Measurements from ENCODE around the gene IQSEC3. TPM values are rescaled to one million over a fixed set of nuclear protein-coding genes. Genes with fewer than 3 reads are reported as not detected.

Gene IQSEC3
- total and polyA plus RNA-seq, 2 of the 13 experiments (the other 11 are each of a cell fraction or from before 2014, with no cell fraction given) = not detected

DNA sequence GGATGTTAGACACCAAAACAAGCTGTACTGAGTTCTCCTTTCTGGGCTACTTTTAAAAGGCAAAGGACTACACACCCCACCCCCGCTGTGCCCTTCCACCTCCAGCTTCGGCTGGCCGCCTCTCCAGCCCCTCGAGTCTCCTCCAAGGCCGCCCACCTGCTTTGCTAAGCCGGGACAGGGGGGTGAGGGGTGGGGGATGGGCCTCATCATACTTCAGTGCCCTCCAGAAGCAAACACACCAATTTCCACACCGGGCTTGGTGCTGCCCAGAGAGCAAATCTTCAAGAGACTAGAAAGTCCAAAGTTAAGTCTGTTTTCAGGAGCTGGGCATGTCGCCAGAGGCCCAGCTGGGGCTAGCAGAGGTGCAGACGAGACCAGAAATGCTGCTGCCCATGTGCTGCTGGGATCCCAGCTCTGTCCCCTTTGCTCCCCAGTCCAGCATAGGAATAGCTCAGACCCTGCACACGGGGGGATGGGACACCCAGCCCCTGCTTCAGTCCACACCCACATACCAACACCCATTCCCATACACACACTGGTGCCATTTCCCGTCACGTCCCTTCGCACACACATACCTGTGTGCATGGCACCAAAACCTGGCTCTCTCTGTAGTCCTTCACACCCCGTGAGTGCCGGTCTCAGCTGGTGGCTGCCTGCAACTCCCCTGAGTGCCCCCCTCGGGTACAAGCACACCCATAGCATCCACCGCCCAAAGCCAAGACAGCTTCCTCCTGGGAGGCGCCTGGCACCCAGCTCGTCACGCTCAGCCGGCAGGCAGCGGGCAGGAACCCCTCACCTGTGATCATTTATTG, 146.4 kb downstream of the IQSEC3 start (continued):
- TF ChIP-seq ZFP36L2 (CRISPR knock-in tag; IDR thresholded peaks at IDR 0.05) (no peak), SNAI1 (CRISPR knock-in tag; IDR thresholded peaks at IDR 0.05; ENCODE audit: borderline replicate concordance) (no peak), ZNF841 (CRISPR knock-in tag; IDR thresholded peaks at IDR 0.05; ENCODE audit: borderline replicate concordance) (no peak), ZNF44 (CRISPR knock-in tag; IDR thresholded peaks at IDR 0.05) (no peak), ZNF781 (CRISPR knock-in tag; IDR thresholded peaks at IDR 0.05; ENCODE audit: borderline replicate concordance, not compliant biosample characterization) (no peak), FLYWCH1 (CRISPR knock-in tag; IDR thresholded peaks at IDR 0.05) (no peak), ZNF678 (CRISPR knock-in tag; IDR thresholded peaks at IDR 0.05) (no peak), ZNF792 (CRISPR knock-in tag; IDR thresholded peaks at IDR 0.05) (no peak), PHF21A (CRISPR knock-in tag; IDR thresholded peaks at IDR 0.05) (peak; percentile 54; the same call in 1 of the 2 replicates), NFYB (CRISPR knock-in tag; IDR thresholded peaks at IDR 0.05) (no peak), KAT8 (CRISPR knock-in tag; IDR thresholded peaks at IDR 0.05) (no peak), ZFP82 (CRISPR knock-in tag; IDR thresholded peaks at IDR 0.05; ENCODE audit: borderline replicate concordance) (no peak), ZNF777 (CRISPR knock-in tag; IDR thresholded peaks at IDR 0.05) (no peak), XBP1 (CRISPR knock-in tag; IDR thresholded peaks at IDR 0.05) (no peak), ZNF160 (CRISPR knock-in tag; IDR thresholded peaks at IDR 0.05) (no peak)
- TF ChIP-seq, protein P1, sequence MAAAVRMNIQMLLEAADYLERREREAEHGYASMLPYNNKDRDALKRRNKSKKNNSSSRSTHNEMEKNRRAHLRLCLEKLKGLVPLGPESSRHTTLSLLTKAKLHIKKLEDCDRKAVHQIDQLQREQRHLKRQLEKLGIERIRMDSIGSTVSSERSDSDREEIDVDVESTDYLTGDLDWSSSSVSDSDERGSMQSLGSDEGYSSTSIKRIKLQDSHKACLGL (CRISPR knock-in tag; IDR thresholded peaks at IDR 0.05) = no peak
- TF ChIP-seq, protein P2, sequence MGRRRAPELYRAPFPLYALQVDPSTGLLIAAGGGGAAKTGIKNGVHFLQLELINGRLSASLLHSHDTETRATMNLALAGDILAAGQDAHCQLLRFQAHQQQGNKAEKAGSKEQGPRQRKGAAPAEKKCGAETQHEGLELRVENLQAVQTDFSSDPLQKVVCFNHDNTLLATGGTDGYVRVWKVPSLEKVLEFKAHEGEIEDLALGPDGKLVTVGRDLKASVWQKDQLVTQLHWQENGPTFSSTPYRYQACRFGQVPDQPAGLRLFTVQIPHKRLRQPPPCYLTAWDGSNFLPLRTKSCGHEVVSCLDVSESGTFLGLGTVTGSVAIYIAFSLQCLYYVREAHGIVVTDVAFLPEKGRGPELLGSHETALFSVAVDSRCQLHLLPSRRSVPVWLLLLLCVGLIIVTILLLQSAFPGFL (CRISPR knock-in tag; IDR thresholded peaks at IDR 0.05) = no peak
- TF ChIP-seq, protein P3, sequence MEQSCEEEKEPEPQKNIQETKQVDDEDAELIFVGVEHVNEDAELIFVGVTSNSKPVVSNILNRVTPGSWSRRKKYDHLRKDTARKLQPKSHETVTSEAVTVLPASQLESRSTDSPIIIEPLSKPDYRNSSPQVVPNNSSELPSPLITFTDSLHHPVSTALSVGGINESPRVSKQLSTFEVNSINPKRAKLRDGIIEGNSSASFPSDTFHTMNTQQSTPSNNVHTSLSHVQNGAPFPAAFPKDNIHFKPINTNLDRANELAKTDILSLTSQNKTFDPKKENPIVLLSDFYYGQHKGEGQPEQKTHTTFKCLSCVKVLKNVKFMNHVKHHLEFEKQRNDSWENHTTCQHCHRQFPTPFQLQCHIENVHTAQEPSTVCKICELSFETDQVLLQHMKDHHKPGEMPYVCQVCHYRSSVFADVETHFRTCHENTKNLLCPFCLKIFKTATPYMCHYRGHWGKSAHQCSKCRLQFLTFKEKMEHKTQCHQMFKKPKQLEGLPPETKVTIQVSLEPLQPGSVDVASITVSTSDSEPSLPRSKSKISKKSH (CRISPR knock-in tag; IDR thresholded peaks at IDR 0.05; ENCODE audit: borderline replicate concordance) = no peak
- TF ChIP-seq, protein P4, sequence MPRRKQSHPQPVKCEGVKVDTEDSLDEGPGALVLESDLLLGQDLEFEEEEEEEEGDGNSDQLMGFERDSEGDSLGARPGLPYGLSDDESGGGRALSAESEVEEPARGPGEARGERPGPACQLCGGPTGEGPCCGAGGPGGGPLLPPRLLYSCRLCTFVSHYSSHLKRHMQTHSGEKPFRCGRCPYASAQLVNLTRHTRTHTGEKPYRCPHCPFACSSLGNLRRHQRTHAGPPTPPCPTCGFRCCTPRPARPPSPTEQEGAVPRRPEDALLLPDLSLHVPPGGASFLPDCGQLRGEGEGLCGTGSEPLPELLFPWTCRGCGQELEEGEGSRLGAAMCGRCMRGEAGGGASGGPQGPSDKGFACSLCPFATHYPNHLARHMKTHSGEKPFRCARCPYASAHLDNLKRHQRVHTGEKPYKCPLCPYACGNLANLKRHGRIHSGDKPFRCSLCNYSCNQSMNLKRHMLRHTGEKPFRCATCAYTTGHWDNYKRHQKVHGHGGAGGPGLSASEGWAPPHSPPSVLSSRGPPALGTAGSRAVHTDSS (CRISPR knock-in tag; conservative IDR thresholded peaks at IDR 0.05) = no peak
- TF ChIP-seq, protein P5, sequence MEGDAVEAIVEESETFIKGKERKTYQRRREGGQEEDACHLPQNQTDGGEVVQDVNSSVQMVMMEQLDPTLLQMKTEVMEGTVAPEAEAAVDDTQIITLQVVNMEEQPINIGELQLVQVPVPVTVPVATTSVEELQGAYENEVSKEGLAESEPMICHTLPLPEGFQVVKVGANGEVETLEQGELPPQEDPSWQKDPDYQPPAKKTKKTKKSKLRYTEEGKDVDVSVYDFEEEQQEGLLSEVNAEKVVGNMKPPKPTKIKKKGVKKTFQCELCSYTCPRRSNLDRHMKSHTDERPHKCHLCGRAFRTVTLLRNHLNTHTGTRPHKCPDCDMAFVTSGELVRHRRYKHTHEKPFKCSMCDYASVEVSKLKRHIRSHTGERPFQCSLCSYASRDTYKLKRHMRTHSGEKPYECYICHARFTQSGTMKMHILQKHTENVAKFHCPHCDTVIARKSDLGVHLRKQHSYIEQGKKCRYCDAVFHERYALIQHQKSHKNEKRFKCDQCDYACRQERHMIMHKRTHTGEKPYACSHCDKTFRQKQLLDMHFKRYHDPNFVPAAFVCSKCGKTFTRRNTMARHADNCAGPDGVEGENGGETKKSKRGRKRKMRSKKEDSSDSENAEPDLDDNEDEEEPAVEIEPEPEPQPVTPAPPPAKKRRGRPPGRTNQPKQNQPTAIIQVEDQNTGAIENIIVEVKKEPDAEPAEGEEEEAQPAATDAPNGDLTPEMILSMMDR (CRISPR knock-in tag; IDR thresholded peaks at IDR 0.05) = no peak
- TF ChIP-seq, protein P6, sequence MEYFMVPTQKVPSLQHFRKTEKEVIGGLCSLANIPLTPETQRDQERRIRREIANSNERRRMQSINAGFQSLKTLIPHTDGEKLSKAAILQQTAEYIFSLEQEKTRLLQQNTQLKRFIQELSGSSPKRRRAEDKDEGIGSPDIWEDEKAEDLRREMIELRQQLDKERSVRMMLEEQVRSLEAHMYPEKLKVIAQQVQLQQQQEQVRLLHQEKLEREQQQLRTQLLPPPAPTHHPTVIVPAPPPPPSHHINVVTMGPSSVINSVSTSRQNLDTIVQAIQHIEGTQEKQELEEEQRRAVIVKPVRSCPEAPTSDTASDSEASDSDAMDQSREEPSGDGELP (IDR thresholded peaks at IDR 0.05; ENCODE audit: borderline replicate concordance, low read depth) = peak; percentile 92
- TF ChIP-seq, protein P7, sequence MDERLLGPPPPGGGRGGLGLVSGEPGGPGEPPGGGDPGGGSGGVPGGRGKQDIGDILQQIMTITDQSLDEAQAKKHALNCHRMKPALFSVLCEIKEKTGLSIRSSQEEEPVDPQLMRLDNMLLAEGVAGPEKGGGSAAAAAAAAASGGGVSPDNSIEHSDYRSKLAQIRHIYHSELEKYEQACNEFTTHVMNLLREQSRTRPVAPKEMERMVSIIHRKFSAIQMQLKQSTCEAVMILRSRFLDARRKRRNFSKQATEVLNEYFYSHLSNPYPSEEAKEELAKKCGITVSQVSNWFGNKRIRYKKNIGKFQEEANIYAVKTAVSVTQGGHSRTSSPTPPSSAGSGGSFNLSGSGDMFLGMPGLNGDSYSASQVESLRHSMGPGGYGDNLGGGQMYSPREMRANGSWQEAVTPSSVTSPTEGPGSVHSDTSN (CRISPR knock-in tag; IDR thresholded peaks at IDR 0.05) = no peak
